ENCODE results near the gene NPLOC4.

NPLOC4 gene

DNA sequence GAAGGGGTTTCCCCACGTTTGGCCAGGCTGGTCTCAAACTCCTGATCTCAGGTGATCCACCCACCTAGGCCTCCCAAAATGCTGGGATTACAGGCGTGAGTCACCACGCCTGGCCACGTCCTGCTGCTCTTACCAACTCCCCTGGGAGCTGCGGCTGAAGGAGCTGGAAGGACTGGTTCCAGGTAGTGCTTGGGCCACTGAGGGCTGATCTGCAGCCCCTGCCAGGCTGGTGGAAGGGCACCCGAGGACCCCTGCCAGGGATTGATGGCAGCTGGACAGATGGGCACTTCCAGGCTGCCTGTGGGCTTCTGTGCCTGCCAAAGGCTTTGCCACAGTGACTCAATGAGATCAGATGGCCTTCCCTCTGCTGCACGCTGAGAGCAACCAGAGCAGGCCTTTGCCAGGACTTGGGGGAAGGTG, 27.1 kb upstream of the NPLOC4 start:
- H4K20me1 ChIP-seq (ENCODE audit: low read depth, low read length), result no peaks in the 10 kb centered on the region
- no peak overlapping the region for H3K27ac ChIP-seq (ENCODE audit: low read depth, low read length)
- H3F3A ChIP-seq (ENCODE audit: insufficient read depth), result 0 out of 2 replicates have a peak, but pooled peaks cover 8% of the 10 kb centered on the region
- H3K4me2 ChIP-seq (ENCODE audit: low read depth, low read length, poor library complexity, severe bottlenecking), result no peak overlapping the region
- no peak for TF ChIP-seq EZH2phosphoT487 (conservative IDR thresholded peaks at IDR 0.05; ENCODE audit: low read length)
- TF ChIP-seq, protein P1, sequence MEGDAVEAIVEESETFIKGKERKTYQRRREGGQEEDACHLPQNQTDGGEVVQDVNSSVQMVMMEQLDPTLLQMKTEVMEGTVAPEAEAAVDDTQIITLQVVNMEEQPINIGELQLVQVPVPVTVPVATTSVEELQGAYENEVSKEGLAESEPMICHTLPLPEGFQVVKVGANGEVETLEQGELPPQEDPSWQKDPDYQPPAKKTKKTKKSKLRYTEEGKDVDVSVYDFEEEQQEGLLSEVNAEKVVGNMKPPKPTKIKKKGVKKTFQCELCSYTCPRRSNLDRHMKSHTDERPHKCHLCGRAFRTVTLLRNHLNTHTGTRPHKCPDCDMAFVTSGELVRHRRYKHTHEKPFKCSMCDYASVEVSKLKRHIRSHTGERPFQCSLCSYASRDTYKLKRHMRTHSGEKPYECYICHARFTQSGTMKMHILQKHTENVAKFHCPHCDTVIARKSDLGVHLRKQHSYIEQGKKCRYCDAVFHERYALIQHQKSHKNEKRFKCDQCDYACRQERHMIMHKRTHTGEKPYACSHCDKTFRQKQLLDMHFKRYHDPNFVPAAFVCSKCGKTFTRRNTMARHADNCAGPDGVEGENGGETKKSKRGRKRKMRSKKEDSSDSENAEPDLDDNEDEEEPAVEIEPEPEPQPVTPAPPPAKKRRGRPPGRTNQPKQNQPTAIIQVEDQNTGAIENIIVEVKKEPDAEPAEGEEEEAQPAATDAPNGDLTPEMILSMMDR (IDR thresholded peaks at IDR 0.05; ENCODE audit: insufficient read depth, low read length, poor library complexity, severe bottlenecking), result no peak
- H2AFZ ChIP-seq (ENCODE audit: low read depth, low read length, severe bottlenecking), result no peak overlapping the region
- H3K9me3 ChIP-seq (ENCODE audit: insufficient read depth, low read length), result no peaks in the 10 kb centered on the region
- no peaks in the 10 kb centered on the region; the same call in 1 of the 2 replicates for H3K36me3 ChIP-seq (ENCODE audit: low read length)
- H3K4me3 ChIP-seq (ENCODE audit: insufficient read depth, low read length, poor library complexity, severe bottlenecking), result no peak overlapping the region
- no peaks in the 10 kb centered on the region for H3K9me2 ChIP-seq (replicated peaks; ENCODE audit: insufficient read depth, low read length)
- H3K79me2 ChIP-seq (ENCODE audit: insufficient read depth, low read length), result peaks cover 27% of the 10 kb centered on the region
- H3K9ac ChIP-seq (ENCODE audit: low read length), result no peak overlapping the region
- no peaks in the 10 kb centered on the region for H3K27me3 ChIP-seq (ENCODE audit: low read length)

DNA sequence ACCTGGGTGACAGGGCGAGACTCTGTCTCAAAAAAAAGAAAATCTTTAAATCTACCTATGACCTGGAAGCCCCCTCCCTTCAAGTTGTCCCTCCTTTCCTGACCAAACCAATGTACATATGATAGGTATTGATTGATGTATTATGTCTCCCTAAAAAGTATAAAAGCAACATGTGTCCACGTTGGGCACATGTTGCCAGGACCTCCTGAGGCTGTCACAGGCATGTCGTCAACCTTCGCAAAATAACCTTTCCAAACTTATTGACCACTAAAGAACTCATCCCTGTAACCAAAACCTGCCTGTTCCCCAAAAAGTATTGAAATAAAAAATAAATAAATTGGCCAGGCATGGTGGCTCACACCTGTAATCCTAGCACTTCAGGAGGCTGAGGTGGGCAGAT, 25.1 kb upstream of the NPLOC4 start:
- no peaks in the 10 kb centered on the region for H3K9me2 ChIP-seq (replicated peaks; ENCODE audit: insufficient read depth, low read length)
- no peaks in the 10 kb centered on the region for H3K36me3 ChIP-seq (ENCODE audit: low read length)
- no peak overlapping the region for H2AFZ ChIP-seq (ENCODE audit: low read depth, low read length, severe bottlenecking)
- H3K27ac ChIP-seq (ENCODE audit: low read depth, low read length), result no peak overlapping the region
- H3K9ac ChIP-seq (ENCODE audit: low read length), result no peak overlapping the region
- H3K4me3 ChIP-seq (ENCODE audit: insufficient read depth, low read length, poor library complexity, severe bottlenecking), result no peak overlapping the region
- H4K20me1 ChIP-seq (ENCODE audit: low read depth, low read length), result no peaks in the 10 kb centered on the region
- H3K27me3 ChIP-seq (ENCODE audit: low read length), result no peaks in the 10 kb centered on the region
- H3K4me2 ChIP-seq (ENCODE audit: low read depth, low read length, poor library complexity, severe bottlenecking), result no peak overlapping the region
- TF ChIP-seq EZH2phosphoT487 (conservative IDR thresholded peaks at IDR 0.05; ENCODE audit: low read length), result no peak
- TF ChIP-seq, protein P1 (IDR thresholded peaks at IDR 0.05; ENCODE audit: insufficient read depth, low read length, poor library complexity, severe bottlenecking), result no peak
- H3K9me3 ChIP-seq (ENCODE audit: insufficient read depth, low read length), result no peaks in the 10 kb centered on the region
- 0 out of 2 replicates have a peak, but pooled peaks cover 8% of the 10 kb centered on the region for H3F3A ChIP-seq (ENCODE audit: insufficient read depth)
- H3K79me2 ChIP-seq (ENCODE audit: insufficient read depth, low read length), result peaks cover 11% of the 10 kb centered on the region

DNA sequence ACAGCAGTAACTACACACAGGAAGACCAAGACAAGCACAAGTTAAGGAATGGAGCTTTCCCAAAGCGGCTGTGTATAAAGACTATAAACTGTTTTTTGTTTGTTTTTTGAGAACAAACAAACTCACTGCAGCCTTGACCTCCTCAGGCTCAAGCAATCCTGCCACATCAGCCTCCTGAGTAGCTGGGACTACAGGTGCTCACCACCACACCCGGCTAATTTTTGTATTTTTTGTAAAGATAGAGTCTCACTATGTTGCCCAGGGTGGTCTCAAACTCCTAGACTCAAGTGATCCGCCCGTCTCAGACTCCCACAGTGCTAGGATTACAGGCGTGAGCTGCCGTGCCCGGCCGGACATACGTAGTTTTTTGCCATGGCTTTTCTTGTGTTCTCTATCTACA, 23.5 kb upstream of the NPLOC4 start:
- Histone ChIP-seq H3K9me2 (replicated peaks; ENCODE audit: insufficient read depth, low read length) (no peaks in the 10 kb centered on the region), H3K27me3 (ENCODE audit: low read length) (no peaks in the 10 kb centered on the region), H3K79me2 (ENCODE audit: insufficient read depth, low read length) (peaks cover 2% of the 10 kb centered on the region; the same call in 1 of the 2 replicates), H3K9ac (ENCODE audit: low read length) (no peak overlapping the region), H3K9me3 (ENCODE audit: insufficient read depth, low read length) (no peaks in the 10 kb centered on the region), H3F3A (ENCODE audit: insufficient read depth) (0 out of 2 replicates have a peak, but pooled peaks cover 8% of the 10 kb centered on the region), H2AFZ (ENCODE audit: low read depth, low read length, severe bottlenecking) (no peak overlapping the region), H3K4me2 (ENCODE audit: low read depth, low read length, poor library complexity, severe bottlenecking) (no peak overlapping the region), H3K36me3 (ENCODE audit: low read length) (no peaks in the 10 kb centered on the region), H3K4me3 (ENCODE audit: insufficient read depth, low read length, poor library complexity, severe bottlenecking) (no peak overlapping the region), H3K27ac (ENCODE audit: low read depth, low read length) (no peak overlapping the region), H4K20me1 (ENCODE audit: low read depth, low read length) (no peaks in the 10 kb centered on the region)
- TF ChIP-seq EZH2phosphoT487 (conservative IDR thresholded peaks at IDR 0.05; ENCODE audit: low read length), result no peak
- TF ChIP-seq, protein P1 (IDR thresholded peaks at IDR 0.05; ENCODE audit: insufficient read depth, low read length, poor library complexity, severe bottlenecking), result no peak
